GM21576 (cell line): ENCODE measurements around the gene NDUFB11.

ENCODE experiments used
- ATAC-seq: cut with Tn5 transposase; IDR thresholded peaks from one replicate; pipeline ENCODE4 v1.9.1; 2021; ENCODE audit warnings: mild to moderate bottlenecking, moderate library complexity; ENCODE audit not compliant: unreplicated experiment

The NDUFB11 gene

DNA sequence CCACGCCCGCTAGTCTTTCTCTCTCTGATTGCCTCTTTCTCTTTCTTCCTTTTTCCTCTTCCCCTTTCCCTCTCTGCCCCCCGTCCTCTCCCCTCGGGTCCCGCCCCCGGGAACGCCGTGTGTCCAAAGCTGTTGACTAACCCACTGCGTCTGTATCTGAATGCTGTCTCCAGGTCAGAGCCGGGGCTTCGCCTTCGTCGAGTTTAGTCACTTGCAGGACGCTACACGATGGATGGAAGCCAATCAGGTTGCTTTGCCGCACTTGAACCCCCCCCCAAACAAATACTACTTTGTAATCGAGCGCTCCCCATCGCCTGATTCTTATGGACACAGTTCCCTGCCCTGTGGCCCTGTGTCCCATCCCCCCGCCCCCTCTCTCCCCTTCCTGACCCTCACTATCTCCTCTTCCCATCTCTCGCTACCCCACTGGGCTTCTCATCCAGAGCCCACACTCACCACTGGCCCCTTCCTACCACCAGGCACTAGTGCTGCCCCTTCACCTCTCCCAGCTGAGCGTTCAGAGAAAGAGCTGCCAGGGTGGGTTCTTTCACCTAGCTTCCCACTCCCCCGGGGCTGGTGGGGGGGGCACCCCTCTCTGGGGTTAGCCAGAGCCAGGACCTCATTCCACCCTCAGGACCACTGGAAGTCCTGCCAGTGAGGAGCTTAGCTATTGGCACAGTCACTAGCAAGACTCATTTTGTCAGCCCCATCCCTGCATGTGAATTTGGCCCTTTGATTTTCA lies 30.5 kb upstream of the NDUFB11 start:
- no peak for ATAC-seq

- ATAC-seq = no peak
Observed at GRCh38 chrX:47174376-47174775, 29.9 kb upstream of the NDUFB11 start.

DNA sequence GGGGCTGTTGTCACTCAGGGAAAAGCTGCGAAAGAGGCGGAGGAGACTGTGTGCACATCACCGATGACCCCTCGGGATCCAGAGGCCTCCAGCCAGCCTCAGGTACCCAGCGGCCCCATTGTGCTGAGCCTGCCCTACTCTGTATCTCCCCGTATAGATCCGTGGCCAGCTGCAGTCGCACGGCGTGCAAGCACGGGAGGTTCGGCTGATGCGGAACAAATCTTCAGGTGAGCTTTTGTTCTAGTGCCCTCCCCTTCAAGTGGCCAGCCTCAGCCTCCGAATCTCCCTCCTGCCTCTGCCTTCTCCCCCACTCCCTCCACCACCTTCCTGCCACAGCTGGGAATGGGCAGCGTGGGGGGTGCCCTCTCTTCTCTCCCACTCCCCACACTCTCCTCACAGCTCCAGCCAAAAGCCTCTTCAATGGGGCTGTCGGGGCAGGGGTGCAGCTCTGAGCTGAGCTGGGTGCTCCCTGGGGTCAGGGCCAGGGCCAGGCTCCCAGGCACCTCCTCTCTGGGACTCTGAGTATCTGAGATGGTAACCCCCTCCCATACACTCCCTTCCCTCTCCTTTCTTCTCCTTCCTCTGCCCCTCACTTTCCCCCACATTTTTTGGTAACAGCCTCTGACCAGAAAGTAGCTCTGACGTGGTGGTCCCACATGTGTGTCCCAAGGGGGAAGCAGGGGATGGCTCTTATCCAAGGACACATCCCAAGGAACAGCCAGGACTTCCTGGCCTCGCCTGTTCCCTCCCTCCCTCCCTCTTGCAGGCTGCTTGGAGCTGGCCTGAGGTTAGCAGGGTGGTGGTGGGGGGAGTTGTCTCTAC lies 28.7 kb upstream of the NDUFB11 start:
- no peak for ATAC-seq

DNA sequence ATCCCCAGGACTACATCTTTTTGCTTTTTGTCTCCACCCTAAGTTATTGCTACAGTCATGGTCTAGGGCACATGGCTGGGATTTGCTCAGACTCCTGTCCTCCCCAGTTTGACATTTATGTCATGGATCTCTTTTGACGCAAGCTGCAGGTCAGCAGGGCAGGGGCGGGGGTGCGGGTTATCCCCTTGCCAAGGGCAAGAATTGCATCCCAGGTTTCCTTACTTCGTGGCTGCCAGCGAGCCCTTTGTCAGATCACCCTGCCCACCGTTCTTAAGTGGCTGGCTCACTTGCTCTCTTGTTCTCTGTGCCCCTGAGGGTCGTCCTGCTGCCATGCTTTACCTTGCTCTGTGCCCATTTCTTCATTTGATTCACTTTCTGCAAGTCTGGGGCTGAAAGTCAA lies 28.0 kb upstream of the NDUFB11 start:
- ATAC-seq = no peak

- ATAC-seq = no peak
Observed at GRCh38 chrX:47171996-47172395, 27.5 kb upstream of the NDUFB11 start.

- no peak for ATAC-seq
Observed at GRCh38 chrX:47170861-47171692, 26.6 kb upstream of the NDUFB11 start.

GRCh38 chrX:47169726-47170515 lies 25.4 kb upstream of the NDUFB11 start:
- ATAC-seq = no peak

DNA sequence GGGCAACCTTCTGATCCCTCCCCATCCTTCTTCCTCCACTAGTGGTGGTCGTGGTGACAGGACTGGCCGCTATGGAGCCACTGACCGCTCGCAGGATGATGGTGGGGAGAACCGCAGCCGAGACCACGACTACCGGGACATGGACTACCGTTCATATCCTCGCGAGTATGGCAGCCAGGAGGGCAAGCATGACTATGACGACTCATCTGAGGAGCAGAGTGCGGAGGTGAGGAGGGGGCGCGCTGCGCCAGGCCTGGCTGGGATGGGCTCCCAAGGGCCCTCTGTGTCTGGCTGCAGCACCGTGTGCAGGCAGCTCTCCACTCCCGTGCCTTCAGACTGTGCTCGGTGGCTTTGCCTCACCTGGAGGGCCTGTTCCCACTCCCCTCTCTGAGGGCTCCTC lies 24.8 kb upstream of the NDUFB11 start:
- no peak for ATAC-seq

- no peak for ATAC-seq
Observed at GRCh38 chrX:47168495-47169073, 24.1 kb upstream of the NDUFB11 start.

- ATAC-seq = no peak
Observed at GRCh38 chrX:47166126-47166525, 21.6 kb upstream of the NDUFB11 start.

- ATAC-seq = no peak
Observed at GRCh38 chrX:47164420-47164819, 19.9 kb upstream of the NDUFB11 start.

GRCh38 chrX:47162927-47163583 lies 18.6 kb upstream of the NDUFB11 start:
- no peak for ATAC-seq

GRCh38 chrX:47160781-47161180 lies 16.3 kb upstream of the NDUFB11 start:
- no peak for ATAC-seq

DNA sequence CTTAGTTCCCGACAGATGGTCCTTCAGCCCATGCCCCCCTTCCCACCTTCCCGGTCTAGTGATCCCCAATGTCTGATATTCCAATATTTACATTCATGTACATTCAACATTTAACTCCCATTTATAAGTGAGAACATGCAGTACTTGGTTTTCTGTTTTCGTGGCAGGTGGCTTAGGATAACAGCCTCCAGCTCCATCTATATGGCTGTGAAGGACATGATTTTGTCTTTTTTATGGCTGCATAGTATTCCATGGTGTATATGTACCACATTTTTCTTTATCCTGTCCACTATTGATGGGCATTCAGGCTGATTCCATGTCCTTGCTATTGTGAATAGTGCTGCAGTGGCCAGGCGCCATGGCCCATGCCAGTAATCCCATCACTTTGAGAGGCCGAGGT lies 14.3 kb upstream of the NDUFB11 start:
- ATAC-seq = no peak

GRCh38 chrX:47158131-47158530 lies 13.6 kb upstream of the NDUFB11 start:
- no peak for ATAC-seq

GRCh38 chrX:47156611-47157520 lies 12.4 kb upstream of the NDUFB11 start:
- ATAC-seq = no peak

DNA sequence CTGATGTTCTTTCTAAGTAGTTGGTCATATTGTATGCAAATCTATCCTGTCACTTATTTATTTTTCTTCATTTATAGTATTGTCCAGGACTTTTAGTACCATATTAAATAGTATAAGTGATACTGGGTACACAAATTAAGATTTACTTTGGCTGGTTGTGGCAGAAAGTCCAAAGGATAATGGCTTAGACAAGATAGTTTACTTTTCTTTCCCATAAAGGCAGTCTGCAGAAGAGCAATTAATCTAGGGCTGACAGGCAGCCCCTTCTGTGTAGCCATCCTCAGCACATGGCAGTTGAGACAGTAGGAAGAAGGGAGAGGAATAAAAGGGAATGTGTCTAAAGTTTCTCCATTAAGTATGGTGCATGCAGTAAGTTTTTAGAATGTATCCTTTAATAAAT lies 6.9 kb upstream of the NDUFB11 start:
- no peak for ATAC-seq

- no peak for ATAC-seq
Observed at GRCh38 chrX:47148946-47149345, 4.4 kb upstream of the NDUFB11 start.
